HepG2 (cell line): ENCODE measurements around the gene RABGAP1. TPM values are rescaled to one million over a fixed set of nuclear protein-coding genes. Genes with fewer than 3 reads are reported as not detected.

Experiments used
- KLF9 ChIP-seq: IDR thresholded peaks from 2 replicates; pipeline ENCODE4 v1.6.1; 2016; ENCODE audit warnings: low read depth
- MEIS2 ChIP-seq: sonication (generic); formaldehyde crosslinking; IDR thresholded peaks from 2 replicates; pipeline ENCODE4 v1.9.0; 2021; ENCODE audit warnings: mild to moderate bottlenecking, missing genetic modification reagents
- MXD4 ChIP-seq: IDR thresholded peaks from 2 replicates; pipeline ENCODE4 v1.6.1; 2016; ENCODE audit warnings: mild to moderate bottlenecking, missing biosample characterization, missing genetic modification reagents
- RBM22 ChIP-seq: fragments of 200-400 bp; formaldehyde crosslinking; optimal IDR thresholded peaks from 2 replicates; pipeline ENCODE3; 2017; ENCODE audit warnings: mild to moderate bottlenecking, low read length, moderate library complexity
- SMAD1 ChIP-seq: sonication (generic); formaldehyde crosslinking; IDR thresholded peaks from 2 replicates; pipeline ENCODE4 v1.4.0; 2020; ENCODE audit warnings: missing genetic modification reagents, low read depth, mild to moderate bottlenecking, borderline replicate concordance
- TBP ChIP-seq: sonication (generic); formaldehyde crosslinking; IDR thresholded peaks from 2 replicates; pipeline ENCODE4 v1.5.0; 2020; ENCODE audit warnings: missing genetic modification reagents
- TEAD3 ChIP-seq: optimal IDR thresholded peaks from 2 replicates; pipeline ENCODE3; 2016; ENCODE audit warnings: borderline replicate concordance
- TFAP4 ChIP-seq: sonication (generic); IDR thresholded peaks from 2 replicates; pipeline ENCODE4 v1.6.1; 2016; ENCODE audit warnings: low read depth, borderline replicate concordance
- ZBTB21 ChIP-seq: sonication (generic); formaldehyde crosslinking; IDR thresholded peaks from 2 replicates; pipeline ENCODE4 v1.4.0; 2020; ENCODE audit warnings: missing genetic modification reagents
- ZNF12 ChIP-seq: sonication (generic); formaldehyde crosslinking; IDR thresholded peaks from 2 replicates; pipeline ENCODE4 v1.5.0; 2020; ENCODE audit warnings: missing genetic modification reagents
- ZNF609 ChIP-seq: sonication (generic); formaldehyde crosslinking; IDR thresholded peaks from 2 replicates; pipeline ENCODE4 v1.4.0; 2020; ENCODE audit warnings: mild to moderate bottlenecking, missing genetic modification reagents, borderline replicate concordance
- ZNF780A ChIP-seq: sonication (generic); formaldehyde crosslinking; IDR thresholded peaks from 2 replicates; pipeline ENCODE4 v1.8.0; 2022; ENCODE audit warnings: mild to moderate bottlenecking, missing genetic modification reagents, moderate library complexity
- ZSCAN22 ChIP-seq: sonication (generic); formaldehyde crosslinking; IDR thresholded peaks from 2 replicates; pipeline ENCODE4 v1.4.0; 2020; ENCODE audit warnings: mild to moderate bottlenecking, missing genetic modification reagents
- polyA plus RNA-seq, 8 experiments: library from polyadenylated mRNA; depleted of rRNA in 3 of 8; stranded (reverse) in 7 of 8; unstranded in 1 of 8; fragments of >200 nt; fragmentation: Illumina TruSeq in 4 of 8; extraction: Trizol in 4 of 8; gene quantifications; 2 replicates each; pipeline versions ENCODE4 v1.2.1 to v1.2.3, GENCODE V29; 2011 to 2016; ENCODE audit warnings: low read depth in 4 of 8, missing spikeins in 1 of 8, mixed read lengths in 1 of 8; ENCODE audit not compliant: insufficient read depth in 1 of 8
- total RNA-seq, 5 experiments: library from RNA; depleted of rRNA; stranded (reverse); fragments of >200 nt; fragmentation: Illumina TruSeq; extraction: Trizol; gene quantifications; 2 replicates each; pipeline ENCODE4 v1.2.3, GENCODE V29; 2016; ENCODE audit warnings: low read depth in 1 of 5
- TF ChIP-seq, protein P1 (sequence below): sonication (generic); formaldehyde crosslinking; IDR thresholded peaks from 2 replicates; pipeline ENCODE4 v1.9.0; 2021; ENCODE audit warnings: missing genetic modification reagents, borderline replicate concordance
- TF ChIP-seq, protein P2 (sequence below): sonication (generic); formaldehyde crosslinking; IDR thresholded peaks from 2 replicates; pipeline ENCODE4 v1.5.1; 2020; ENCODE audit warnings: mild to moderate bottlenecking, moderate library complexity, missing genetic modification reagents

RABGAP1 gene
- total and polyA plus RNA-seq, 2 of the 13 experiments (the other 11 are each of a cell fraction or from before 2014, with no cell fraction given), result 19.1 to 19.3 TPM

DNA sequence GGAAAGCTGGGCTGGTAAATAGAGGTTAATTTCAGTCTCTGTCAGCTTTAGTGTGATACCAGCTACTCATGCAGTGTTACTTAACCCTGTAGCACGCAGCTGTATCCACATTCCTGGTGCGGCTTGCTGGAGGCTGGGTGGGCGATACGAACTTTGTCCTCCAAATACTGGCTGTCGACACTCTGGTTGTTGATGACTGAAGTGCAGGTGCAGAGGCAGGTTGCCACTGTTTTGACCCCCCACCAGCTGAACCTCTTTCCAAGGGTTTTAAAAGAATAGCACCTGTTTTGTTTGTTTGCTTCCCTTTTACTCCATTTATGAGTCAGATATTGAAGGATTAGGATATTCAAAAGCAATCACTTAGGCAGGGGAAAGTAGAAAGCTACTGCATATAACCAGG is 4.4 kb upstream of the RABGAP1 start (continued):
- peak; percentile 55; the same call in 1 of the 2 replicates for TF ChIP-seq ZNF609
- TF ChIP-seq TBP (CRISPR knock-in tag), result no peak
- no peak for TF ChIP-seq ZSCAN22 (CRISPR knock-in tag)
- TF ChIP-seq, protein P1, sequence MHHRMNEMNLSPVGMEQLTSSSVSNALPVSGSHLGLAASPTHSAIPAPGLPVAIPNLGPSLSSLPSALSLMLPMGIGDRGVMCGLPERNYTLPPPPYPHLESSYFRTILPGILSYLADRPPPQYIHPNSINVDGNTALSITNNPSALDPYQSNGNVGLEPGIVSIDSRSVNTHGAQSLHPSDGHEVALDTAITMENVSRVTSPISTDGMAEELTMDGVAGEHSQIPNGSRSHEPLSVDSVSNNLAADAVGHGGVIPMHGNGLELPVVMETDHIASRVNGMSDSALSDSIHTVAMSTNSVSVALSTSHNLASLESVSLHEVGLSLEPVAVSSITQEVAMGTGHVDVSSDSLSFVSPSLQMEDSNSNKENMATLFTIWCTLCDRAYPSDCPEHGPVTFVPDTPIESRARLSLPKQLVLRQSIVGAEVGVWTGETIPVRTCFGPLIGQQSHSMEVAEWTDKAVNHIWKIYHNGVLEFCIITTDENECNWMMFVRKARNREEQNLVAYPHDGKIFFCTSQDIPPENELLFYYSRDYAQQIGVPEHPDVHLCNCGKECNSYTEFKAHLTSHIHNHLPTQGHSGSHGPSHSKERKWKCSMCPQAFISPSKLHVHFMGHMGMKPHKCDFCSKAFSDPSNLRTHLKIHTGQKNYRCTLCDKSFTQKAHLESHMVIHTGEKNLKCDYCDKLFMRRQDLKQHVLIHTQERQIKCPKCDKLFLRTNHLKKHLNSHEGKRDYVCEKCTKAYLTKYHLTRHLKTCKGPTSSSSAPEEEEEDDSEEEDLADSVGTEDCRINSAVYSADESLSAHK (CRISPR knock-in tag), result no peak
- TF ChIP-seq, protein P2, sequence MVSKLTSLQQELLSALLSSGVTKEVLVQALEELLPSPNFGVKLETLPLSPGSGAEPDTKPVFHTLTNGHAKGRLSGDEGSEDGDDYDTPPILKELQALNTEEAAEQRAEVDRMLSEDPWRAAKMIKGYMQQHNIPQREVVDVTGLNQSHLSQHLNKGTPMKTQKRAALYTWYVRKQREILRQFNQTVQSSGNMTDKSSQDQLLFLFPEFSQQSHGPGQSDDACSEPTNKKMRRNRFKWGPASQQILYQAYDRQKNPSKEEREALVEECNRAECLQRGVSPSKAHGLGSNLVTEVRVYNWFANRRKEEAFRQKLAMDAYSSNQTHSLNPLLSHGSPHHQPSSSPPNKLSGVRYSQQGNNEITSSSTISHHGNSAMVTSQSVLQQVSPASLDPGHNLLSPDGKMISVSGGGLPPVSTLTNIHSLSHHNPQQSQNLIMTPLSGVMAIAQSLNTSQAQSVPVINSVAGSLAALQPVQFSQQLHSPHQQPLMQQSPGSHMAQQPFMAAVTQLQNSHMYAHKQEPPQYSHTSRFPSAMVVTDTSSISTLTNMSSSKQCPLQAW (CRISPR knock-in tag), result peak; percentile 28; the same call in 1 of the 2 replicates
- TF ChIP-seq RBM22, result no peak
- peak; percentile 86; the same call in 1 of the 2 replicates for TF ChIP-seq TFAP4
- peak; percentile 97 for TF ChIP-seq TEAD3 (CRISPR knock-in tag)
- no peak for TF ChIP-seq KLF9
- TF ChIP-seq SMAD1 (CRISPR knock-in tag), result no peak
- peak; percentile 67; the same call in 1 of the 2 replicates for TF ChIP-seq ZNF780A (CRISPR knock-in tag)
- TF ChIP-seq MXD4, result no peak
- no peak for TF ChIP-seq MEIS2 (CRISPR knock-in tag)
- no peak for TF ChIP-seq ZBTB21
- TF ChIP-seq ZNF12 (CRISPR knock-in tag), result peak; percentile 67; the same call in 1 of the 2 replicates
